NAMALWA (cell line): Measurements from ENCODE around the gene SLC2A3.
A peak's percentile ranks its signal among the peaks of the same experiment; 100 is the strongest.
"Not testable (repeated sequence)": the region's sequence is repeated elsewhere in the genome, so short reads cannot be mapped to it uniquely, and the experiment has no call there.

ENCODE experiments used
- DNase-seq: peaks from one replicate; pipeline ENCODE4 v3.0.0-alpha.2; 2015; ENCODE audit warnings: low spot score

SLC2A3 gene

GRCh38 chr12:7915661-7916403 is 20.2 kb downstream of the SLC2A3 start:
- no peak for DNase-seq

- not testable (repeated sequence) for DNase-seq
Observed at GRCh38 chr12:7910106-7910505, 25.9 kb downstream of the SLC2A3 start.

GRCh38 chr12:7907009-7907408 is 29.0 kb downstream of the SLC2A3 start:
- DNase-seq, result peak; percentile 68

GRCh38 chr12:7906303-7906702 is 29.7 kb downstream of the SLC2A3 start:
- not testable (repeated sequence) for DNase-seq

- not testable (repeated sequence) for DNase-seq
Observed at GRCh38 chr12:7905600-7906125, 30.3 kb downstream of the SLC2A3 start.

GRCh38 chr12:7905071-7905470 is 30.9 kb downstream of the SLC2A3 start:
- DNase-seq, result no peak

- not testable (repeated sequence) for DNase-seq
Observed at GRCh38 chr12:7902416-7902815, 33.6 kb downstream of the SLC2A3 start.

GRCh38 chr12:7899755-7900154 is 36.2 kb downstream of the SLC2A3 start:
- DNase-seq, result no peak

GRCh38 chr12:7896726-7897125 is 39.3 kb downstream of the SLC2A3 start:
- DNase-seq, result not testable (repeated sequence)

- no peak for DNase-seq
Observed at GRCh38 chr12:7892186-7892980, 43.6 kb downstream of the SLC2A3 start.

- DNase-seq, result no peak
Observed at GRCh38 chr12:7884689-7885088, 51.3 kb downstream of the SLC2A3 start.

- DNase-seq, result not testable (repeated sequence)
Observed at GRCh38 chr12:7881736-7882120, 54.3 kb downstream of the SLC2A3 start.

GRCh38 chr12:7880952-7881735 is 54.8 kb downstream of the SLC2A3 start:
- DNase-seq, result not testable (repeated sequence)

- no peak for DNase-seq
Observed at GRCh38 chr12:7879246-7879645, 56.7 kb downstream of the SLC2A3 start.

GRCh38 chr12:7877420-7877819 is 58.6 kb downstream of the SLC2A3 start:
- DNase-seq, result no peak

GRCh38 chr12:7872566-7873319 is 63.2 kb downstream of the SLC2A3 start, which contains the start of gene SLC2A14:
Gene SLC2A14, minus strand, starts transcription at chr12:7872915. Its CDS starts 3,035 bp downstream, at chr12:7869880.
- DNase-seq, result no peak

- no peak for DNase-seq
Observed at GRCh38 chr12:7870335-7870734, 65.7 kb downstream of the SLC2A3 start.
